ENCODE results near the gene CCNQ.

CCNQ gene

GRCh38 chrX:153539171-153539978 is 59.6 kb downstream of the CCNQ start:
- no peak for TF ChIP-seq MYC (IDR thresholded peaks at IDR 0.05; ENCODE audit: low read depth, low read length)
- TF ChIP-seq, protein P1, sequence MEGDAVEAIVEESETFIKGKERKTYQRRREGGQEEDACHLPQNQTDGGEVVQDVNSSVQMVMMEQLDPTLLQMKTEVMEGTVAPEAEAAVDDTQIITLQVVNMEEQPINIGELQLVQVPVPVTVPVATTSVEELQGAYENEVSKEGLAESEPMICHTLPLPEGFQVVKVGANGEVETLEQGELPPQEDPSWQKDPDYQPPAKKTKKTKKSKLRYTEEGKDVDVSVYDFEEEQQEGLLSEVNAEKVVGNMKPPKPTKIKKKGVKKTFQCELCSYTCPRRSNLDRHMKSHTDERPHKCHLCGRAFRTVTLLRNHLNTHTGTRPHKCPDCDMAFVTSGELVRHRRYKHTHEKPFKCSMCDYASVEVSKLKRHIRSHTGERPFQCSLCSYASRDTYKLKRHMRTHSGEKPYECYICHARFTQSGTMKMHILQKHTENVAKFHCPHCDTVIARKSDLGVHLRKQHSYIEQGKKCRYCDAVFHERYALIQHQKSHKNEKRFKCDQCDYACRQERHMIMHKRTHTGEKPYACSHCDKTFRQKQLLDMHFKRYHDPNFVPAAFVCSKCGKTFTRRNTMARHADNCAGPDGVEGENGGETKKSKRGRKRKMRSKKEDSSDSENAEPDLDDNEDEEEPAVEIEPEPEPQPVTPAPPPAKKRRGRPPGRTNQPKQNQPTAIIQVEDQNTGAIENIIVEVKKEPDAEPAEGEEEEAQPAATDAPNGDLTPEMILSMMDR (IDR thresholded peaks at IDR 0.05; ENCODE audit: low read depth, low read length) = peak; percentile 86
- peak; percentile 9; the same call in 1 of the 2 replicates for TF ChIP-seq MAX (IDR thresholded peaks at IDR 0.05; ENCODE audit: low read depth, low read length)
- H3K4me3 ChIP-seq (ENCODE audit: low read depth, low read length) = no peak overlapping the region
- peak; percentile 68 for DNase-seq (ENCODE audit: low read depth)

DNA sequence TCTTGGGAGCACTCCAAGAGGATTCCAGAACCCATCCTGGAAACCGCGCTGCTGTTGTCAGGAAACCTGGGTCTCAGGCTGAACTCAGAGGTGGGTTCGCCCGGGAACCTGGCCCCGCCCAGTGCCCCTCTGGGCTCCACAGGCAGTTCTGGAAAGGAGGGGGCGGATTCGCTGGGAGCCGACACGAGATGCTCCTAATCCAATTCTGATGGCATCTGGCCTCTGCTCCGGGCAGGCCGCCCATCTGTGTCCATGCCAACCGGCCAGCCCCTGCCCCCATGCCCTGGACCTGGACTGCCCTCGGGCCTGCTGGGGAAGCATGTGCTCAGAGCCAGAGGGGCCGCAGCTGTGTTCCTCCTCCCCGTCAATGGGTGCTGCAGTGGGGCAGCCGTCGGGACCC is 60.5 kb downstream of the CCNQ start:
- H3K4me3 ChIP-seq (ENCODE audit: low read depth, low read length) = no peak overlapping the region
- no peak for TF ChIP-seq MYC (IDR thresholded peaks at IDR 0.05; ENCODE audit: low read depth, low read length)
- no peak for TF ChIP-seq MAX (IDR thresholded peaks at IDR 0.05; ENCODE audit: low read depth, low read length)
- TF ChIP-seq POLR2A (IDR thresholded peaks at IDR 0.05; ENCODE audit: extremely low read depth, insufficient read length) = no peak
- TF ChIP-seq, protein P1 (IDR thresholded peaks at IDR 0.05; ENCODE audit: low read depth, low read length) = no peak
- DNase-seq (ENCODE audit: low read depth) = no peak

Data from NB4 (cell line).